Kidney (tissue), 14 donors: Measurements from ENCODE around the gene JPH3. TPM values are rescaled to one million over a fixed set of nuclear protein-coding genes. Genes with fewer than 3 reads are reported as not detected.
A peak's percentile ranks its signal among the peaks of the same experiment; 100 is the strongest.

Experiments used
- DNase-seq, 5 donors: peaks; one replicate each; pipeline ENCODE4 v3.0.0-alpha.2; 2013 to 2020
- FAIRE-seq: peaks from 2 replicates; lab custom pipeline; 2012; peaks lifted over from hg19 to GRCh38; lab: Jason Lieb, UNC
- H3K27ac ChIP-seq, 2 donors: one replicate each; pipeline ENCODE4 v1.7.0; 2013; ENCODE audit warnings: low read depth in 2 of 2, low read length in 2 of 2, inconsistent platforms in 1 of 2
- H3K27me3 ChIP-seq: one replicate; pipeline ENCODE4 v1.7.1; 2013; ENCODE audit warnings: low read length, inconsistent platforms; ENCODE audit not compliant: control insufficient read depth, insufficient read depth
- H3K36me3 ChIP-seq, 3 donors: one replicate each; pipeline versions ENCODE4 v1.7.0 to v1.7.1; 2013; ENCODE audit warnings: low read length in 3 of 3, control low read depth in 1 of 3, inconsistent platforms in 1 of 3; ENCODE audit not compliant: insufficient read depth in 3 of 3, control insufficient read depth in 2 of 3
- H3K4me1 ChIP-seq, 3 donors: one replicate each; pipeline versions ENCODE4 v1.7.0 to v1.7.1; 2013; ENCODE audit warnings: low read length in 3 of 3, inconsistent platforms in 1 of 3, low read depth in 1 of 3; ENCODE audit not compliant: control insufficient read depth in 2 of 3, insufficient read depth in 2 of 3
- H3K4me3 ChIP-seq, 3 donors: one replicate each; pipeline versions ENCODE4 v1.7.0 to v1.8.1; 2013; ENCODE audit warnings: low read length in 3 of 3, control low read depth in 1 of 3, inconsistent platforms in 1 of 3
- H3K9ac ChIP-seq, 3 donors: one replicate each; pipeline versions ENCODE4 v1.7.0 to v1.7.1; 2013; ENCODE audit warnings: low read length in 3 of 3, control low read depth in 1 of 3, inconsistent platforms in 1 of 3
- H3K9me3 ChIP-seq, 3 donors: one replicate each; pipeline versions ENCODE4 v1.7.0 to v1.7.1; 2013; ENCODE audit warnings: low read length in 3 of 3, control low read depth in 1 of 3, inconsistent platforms in 1 of 3; ENCODE audit not compliant: control insufficient read depth in 2 of 3, insufficient read depth in 1 of 3
- intact Hi-C: fragments of 100-400 bp; cut with DNase I; formaldehyde crosslinking; loops from one replicate; pipeline ENCODE4 v1.11.1; 2022
- polyA plus RNA-seq: library from polyadenylated mRNA; stranded (reverse); fragments of 350-450 nt; fragmentation: Illumina TruSeq; extraction: RNeasy Lipid Tissue Mini Kit (QIAGEN cat#74804); gene quantifications from one replicate; pipeline ENCODE4 v1.2.3, GENCODE V29; 2014; ENCODE audit warnings: low read depth, low replicate concordance; ENCODE audit not compliant: insufficient read depth
- total RNA-seq: library from RNA; stranded (reverse); fragmentation: NEBNext Ultra II Directional; extraction: Animal tissue kit (Norgen Biotek cat#: 25700); gene quantifications from one replicate; pipeline ENCODE4 v1.2.1, GENCODE V29; 2021
- TF ChIP-seq, protein P1 (sequence below): IDR thresholded peaks from 3 replicates; pipeline ENCODE4 v1.5.1; 2012; ENCODE audit warnings: mild to moderate bottlenecking, moderate library complexity, borderline replicate concordance; ENCODE audit not compliant: insufficient read depth; ENCODE audit errors: extremely low read depth
- donor health status: control.
- donor health status: control.
- donor health status: control.
- donor health status: control.
- donor health status: control.
- donor health status: DM: yes; HTN: yes; CAD: no.
- donor health status: Normal renal cell carcinoma (clear cell type).

The JPH3 gene
- total and polyA plus RNA-seq, 2 donors from 2014 or later, result 0.69 TPM; not detected in 1

DNA sequence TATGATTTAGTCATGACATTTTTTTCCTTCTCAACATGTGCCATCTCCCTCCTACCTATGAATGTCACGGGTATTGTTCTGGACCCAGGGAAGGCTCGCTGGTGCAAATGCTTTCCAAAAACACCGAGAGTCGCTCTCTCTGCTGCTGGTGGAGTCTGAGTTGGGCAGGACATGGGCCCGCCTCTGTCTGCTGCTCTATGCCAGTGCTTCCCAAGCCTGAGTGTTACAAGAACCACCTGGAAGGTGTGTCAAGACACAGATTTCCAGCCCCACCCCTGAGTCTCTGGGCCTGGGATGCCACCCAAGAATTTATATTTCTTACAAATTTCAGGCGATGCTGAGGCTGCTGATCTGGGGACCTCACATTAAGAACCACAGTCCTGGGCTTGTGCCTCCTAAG is 9.1 kb downstream of the JPH3 start:
- no peaks in the 10 kb centered on the region for H3K4me1 ChIP-seq
- H3K36me3 ChIP-seq, result no peaks in the 10 kb centered on the region
- no peak overlapping the region for H3K4me3 ChIP-seq
- FAIRE-seq (no peak), DNase-seq (no peak)
- no peak overlapping the region for H3K27ac ChIP-seq
- peaks cover 3% of the 10 kb centered on the region for H3K27me3 ChIP-seq
- intact Hi-C loops, result no loop called here
- H3K9me3 ChIP-seq, result no peaks in the 10 kb centered on the region
- TF ChIP-seq, protein P1, sequence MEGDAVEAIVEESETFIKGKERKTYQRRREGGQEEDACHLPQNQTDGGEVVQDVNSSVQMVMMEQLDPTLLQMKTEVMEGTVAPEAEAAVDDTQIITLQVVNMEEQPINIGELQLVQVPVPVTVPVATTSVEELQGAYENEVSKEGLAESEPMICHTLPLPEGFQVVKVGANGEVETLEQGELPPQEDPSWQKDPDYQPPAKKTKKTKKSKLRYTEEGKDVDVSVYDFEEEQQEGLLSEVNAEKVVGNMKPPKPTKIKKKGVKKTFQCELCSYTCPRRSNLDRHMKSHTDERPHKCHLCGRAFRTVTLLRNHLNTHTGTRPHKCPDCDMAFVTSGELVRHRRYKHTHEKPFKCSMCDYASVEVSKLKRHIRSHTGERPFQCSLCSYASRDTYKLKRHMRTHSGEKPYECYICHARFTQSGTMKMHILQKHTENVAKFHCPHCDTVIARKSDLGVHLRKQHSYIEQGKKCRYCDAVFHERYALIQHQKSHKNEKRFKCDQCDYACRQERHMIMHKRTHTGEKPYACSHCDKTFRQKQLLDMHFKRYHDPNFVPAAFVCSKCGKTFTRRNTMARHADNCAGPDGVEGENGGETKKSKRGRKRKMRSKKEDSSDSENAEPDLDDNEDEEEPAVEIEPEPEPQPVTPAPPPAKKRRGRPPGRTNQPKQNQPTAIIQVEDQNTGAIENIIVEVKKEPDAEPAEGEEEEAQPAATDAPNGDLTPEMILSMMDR, result no peak
- H3K9ac ChIP-seq, result no peak overlapping the region

DNA sequence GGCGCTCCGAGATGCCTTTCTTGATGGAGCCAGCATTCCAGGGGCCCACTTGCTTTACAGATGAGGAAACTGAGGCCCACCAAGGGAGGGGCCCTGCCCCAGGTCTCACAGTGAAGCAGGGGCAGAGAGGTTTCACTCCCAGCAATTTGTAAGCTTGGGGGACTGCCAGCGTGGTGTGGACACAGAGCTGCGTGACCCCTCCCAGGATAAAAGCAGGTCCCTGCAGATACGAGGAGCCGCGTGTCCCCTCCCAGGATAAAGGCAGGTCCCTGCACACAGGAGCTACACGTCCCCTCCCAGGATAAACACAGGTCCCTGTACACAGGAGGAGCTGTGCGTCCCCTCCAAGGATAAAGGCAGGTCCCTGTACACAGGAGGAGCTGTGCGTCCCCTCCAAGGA is 11.7 kb downstream of the JPH3 start:
- H3K27me3 ChIP-seq, result no peaks in the 10 kb centered on the region
- FAIRE-seq (no peak), DNase-seq (no peak)
- H3K4me3 ChIP-seq, result no peak overlapping the region
- H3K27ac ChIP-seq, result no peak overlapping the region
- H3K9ac ChIP-seq, result no peak overlapping the region
- intact Hi-C loops, result no loop called here
- H3K9me3 ChIP-seq, result no peaks in the 10 kb centered on the region
- H3K4me1 ChIP-seq, result no peaks in the 10 kb centered on the region
- no peaks in the 10 kb centered on the region for H3K36me3 ChIP-seq
- TF ChIP-seq, protein P1, result no peak

DNA sequence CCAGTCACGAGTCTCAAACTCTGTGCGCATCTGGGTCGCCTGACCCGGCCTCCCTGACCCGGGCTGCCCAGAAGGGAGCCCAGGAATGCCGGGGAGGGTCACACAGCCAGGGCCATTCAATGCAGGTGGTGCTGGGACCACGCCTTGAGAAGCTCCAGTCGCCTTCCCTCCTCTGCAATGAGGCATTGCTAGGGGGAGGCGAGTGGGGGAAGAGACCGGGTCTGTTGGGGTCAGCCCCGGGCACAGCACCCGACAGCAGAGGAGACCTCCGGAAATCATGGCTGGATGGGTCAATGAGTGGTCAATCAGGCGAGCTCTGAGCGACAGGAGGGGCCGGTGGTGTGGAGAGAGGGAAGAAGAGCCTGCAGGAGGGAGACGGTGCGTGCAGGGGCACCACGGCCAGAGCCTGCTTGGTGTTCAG is 13.3 kb downstream of the JPH3 start:
- Histone ChIP-seq H3K27ac (no peak overlapping the region), H3K27me3 (no peaks in the 10 kb centered on the region), H3K4me1 (no peaks in the 10 kb centered on the region), H3K36me3 (no peaks in the 10 kb centered on the region), H3K9me3 (no peaks in the 10 kb centered on the region), H3K9ac (no peak overlapping the region), H3K4me3 (no peak overlapping the region)
- TF ChIP-seq, protein P1, result no peak
- DNase-seq, result peak in 1 of 5 donors; percentile 46
- FAIRE-seq, result no peak
- intact Hi-C loops, result no loop called here

DNA sequence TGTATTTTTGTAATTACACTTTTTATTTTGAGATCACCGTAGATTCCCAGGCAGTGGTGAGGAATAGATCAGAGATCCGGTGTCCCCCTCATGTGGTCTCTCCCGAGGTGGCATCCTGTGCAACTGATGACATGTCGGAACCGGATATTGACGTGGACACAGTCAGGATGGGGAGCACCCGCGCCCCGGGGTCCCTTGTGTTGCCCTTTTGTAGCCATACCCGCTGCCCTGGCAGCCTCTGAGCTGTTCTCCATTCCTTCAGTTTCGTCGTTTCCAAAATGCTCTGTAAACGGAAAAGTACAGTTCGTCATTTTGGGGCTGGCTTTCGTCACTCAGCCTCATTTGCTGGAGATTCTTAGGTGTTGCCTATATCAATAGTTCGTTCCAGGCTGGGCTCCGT is 14.2 kb downstream of the JPH3 start:
- DNase-seq (no peak), FAIRE-seq (no peak)
- Histone ChIP-seq H3K27ac (no peak overlapping the region), H3K9me3 (no peaks in the 10 kb centered on the region), H3K36me3 (no peaks in the 10 kb centered on the region), H3K27me3 (no peaks in the 10 kb centered on the region), H3K9ac (no peak overlapping the region), H3K4me1 (no peaks in the 10 kb centered on the region), H3K4me3 (no peak overlapping the region)
- intact Hi-C loops, result no loop called here
- TF ChIP-seq, protein P1, result no peak
